BE2C (cell line): ENCODE data around the gene GAGE12F.

ENCODE experiments used
- DNase-seq: peaks from one replicate; pipeline ENCODE4 v3.0.0-alpha.2; 2020
- H3K27me3 ChIP-seq: fragments of 250-450 bp; sonication (Bioruptor Pico); 2 replicates; pipeline ENCODE4 v1.5.1; 2020; ENCODE audit warnings: mild to moderate bottlenecking
- H3K36me3 ChIP-seq: fragments of 250-450 bp; sonication (Bioruptor Pico); 2 replicates; pipeline ENCODE4 v1.5.1; 2020; ENCODE audit warnings: mild to moderate bottlenecking
- H3K4me1 ChIP-seq: fragments of 250-450 bp; sonication (Bioruptor Pico); 2 replicates; pipeline ENCODE4 v1.5.1; 2020
- H3K4me3 ChIP-seq: 2 replicates; pipeline ENCODE4 v1.5.1; 2011; ENCODE audit warnings: low read depth, low read length
- H3K9me3 ChIP-seq: fragments of 250-450 bp; sonication (Bioruptor Pico); 2 replicates; pipeline ENCODE4 v1.5.1; 2020
- TF ChIP-seq, protein P1 (sequence below): IDR thresholded peaks from 2 replicates; pipeline ENCODE4 v1.5.1; 2012; ENCODE audit warnings: mild to moderate bottlenecking, low read depth, low read length

The GAGE12F gene

GRCh38 chrX:49610718-49611310 is 50.2 kb downstream of the GAGE12F start:
- DNase-seq = no peak
- no peaks in the 10 kb centered on the region for H3K27me3 ChIP-seq
- TF ChIP-seq, protein P1, sequence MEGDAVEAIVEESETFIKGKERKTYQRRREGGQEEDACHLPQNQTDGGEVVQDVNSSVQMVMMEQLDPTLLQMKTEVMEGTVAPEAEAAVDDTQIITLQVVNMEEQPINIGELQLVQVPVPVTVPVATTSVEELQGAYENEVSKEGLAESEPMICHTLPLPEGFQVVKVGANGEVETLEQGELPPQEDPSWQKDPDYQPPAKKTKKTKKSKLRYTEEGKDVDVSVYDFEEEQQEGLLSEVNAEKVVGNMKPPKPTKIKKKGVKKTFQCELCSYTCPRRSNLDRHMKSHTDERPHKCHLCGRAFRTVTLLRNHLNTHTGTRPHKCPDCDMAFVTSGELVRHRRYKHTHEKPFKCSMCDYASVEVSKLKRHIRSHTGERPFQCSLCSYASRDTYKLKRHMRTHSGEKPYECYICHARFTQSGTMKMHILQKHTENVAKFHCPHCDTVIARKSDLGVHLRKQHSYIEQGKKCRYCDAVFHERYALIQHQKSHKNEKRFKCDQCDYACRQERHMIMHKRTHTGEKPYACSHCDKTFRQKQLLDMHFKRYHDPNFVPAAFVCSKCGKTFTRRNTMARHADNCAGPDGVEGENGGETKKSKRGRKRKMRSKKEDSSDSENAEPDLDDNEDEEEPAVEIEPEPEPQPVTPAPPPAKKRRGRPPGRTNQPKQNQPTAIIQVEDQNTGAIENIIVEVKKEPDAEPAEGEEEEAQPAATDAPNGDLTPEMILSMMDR = no peak
- no peaks in the 10 kb centered on the region for H3K9me3 ChIP-seq
- no peaks in the 10 kb centered on the region for H3K36me3 ChIP-seq
- H3K4me1 ChIP-seq = no peaks in the 10 kb centered on the region
- no peak overlapping the region for H3K4me3 ChIP-seq
